ENCODE data around the gene CAST. TPM values are rescaled to one million over a fixed set of nuclear protein-coding genes. Genes with fewer than 3 reads are reported as not detected.

Gene CAST
- total RNA-seq, 1 donor from 2014 or later = 287 TPM

DNA sequence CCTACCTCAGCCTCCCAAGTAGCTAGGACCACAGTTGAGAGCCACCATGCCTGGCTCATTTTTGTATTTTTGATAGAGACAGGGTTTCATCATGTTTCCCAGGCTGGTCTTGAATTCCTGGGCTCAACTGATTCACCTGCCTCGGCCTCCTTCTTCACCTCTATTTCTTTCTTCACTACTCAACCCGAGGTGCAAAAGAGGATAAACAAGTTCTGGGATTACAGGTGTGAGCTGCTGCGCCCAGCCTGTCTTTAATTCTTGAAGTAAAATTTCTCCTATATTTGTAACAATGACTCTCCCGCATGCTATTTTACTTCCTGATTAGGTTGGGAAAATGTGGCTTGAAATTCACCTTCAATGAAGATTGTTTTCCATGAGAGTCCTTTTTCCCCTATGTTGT lies 46.4 kb downstream of the CAST start:
- H3K36me3 Mint-ChIP-seq (ENCODE audit: low read depth, unreplicated experiment) = peaks cover 8% of the 10 kb centered on the region
- H3K27me3 Mint-ChIP-seq (ENCODE audit: low read depth, unreplicated experiment) = no peaks in the 10 kb centered on the region
- H3K9me3 Mint-ChIP-seq (ENCODE audit: unreplicated experiment) = no peaks in the 10 kb centered on the region
- H3K27me3 ChIP-seq (ENCODE audit: insufficient read depth, low read length) = no peaks in the 10 kb centered on the region
- FAIRE-seq (no peak), DNase-seq (ENCODE audit: low read depth) (no peak)
- H3K4me3 Mint-ChIP-seq (ENCODE audit: unreplicated experiment) = no peak overlapping the region
- H3K9me3 ChIP-seq (ENCODE audit: insufficient read depth, low read depth, low read length) = no peaks in the 10 kb centered on the region
- H3K79me2 ChIP-seq (ENCODE audit: insufficient read depth, low read length) = peaks cover 93% of the 10 kb centered on the region
- no peak overlapping the region for H3K27ac Mint-ChIP-seq (ENCODE audit: unreplicated experiment)
- H2AFZ ChIP-seq (ENCODE audit: low read depth, low read length) = no peak overlapping the region
- no peak overlapping the region for H3K4me3 ChIP-seq (ENCODE audit: insufficient read depth, low read depth, low read length)
- H3K4me2 ChIP-seq (ENCODE audit: low read length) = peak overlapping the region; percentile 35
- peaks cover 64% of the 10 kb centered on the region for H4K20me1 ChIP-seq (ENCODE audit: insufficient read depth, low read length)
- peak overlapping the region; percentile 17 for H3K9ac ChIP-seq (ENCODE audit: low read length)
- peaks cover 52% of the 10 kb centered on the region for H3K4me1 Mint-ChIP-seq (ENCODE audit: low read depth, unreplicated experiment)
- H3K4me1 ChIP-seq (ENCODE audit: insufficient read depth, low read length) = peaks cover 15% of the 10 kb centered on the region
- no peaks in the 10 kb centered on the region for H3K36me3 ChIP-seq (ENCODE audit: insufficient read depth, low read length)
- no peak for TF ChIP-seq EZH2 (IDR thresholded peaks at IDR 0.05; ENCODE audit: insufficient read depth, low read length)
- TF ChIP-seq, protein P1, sequence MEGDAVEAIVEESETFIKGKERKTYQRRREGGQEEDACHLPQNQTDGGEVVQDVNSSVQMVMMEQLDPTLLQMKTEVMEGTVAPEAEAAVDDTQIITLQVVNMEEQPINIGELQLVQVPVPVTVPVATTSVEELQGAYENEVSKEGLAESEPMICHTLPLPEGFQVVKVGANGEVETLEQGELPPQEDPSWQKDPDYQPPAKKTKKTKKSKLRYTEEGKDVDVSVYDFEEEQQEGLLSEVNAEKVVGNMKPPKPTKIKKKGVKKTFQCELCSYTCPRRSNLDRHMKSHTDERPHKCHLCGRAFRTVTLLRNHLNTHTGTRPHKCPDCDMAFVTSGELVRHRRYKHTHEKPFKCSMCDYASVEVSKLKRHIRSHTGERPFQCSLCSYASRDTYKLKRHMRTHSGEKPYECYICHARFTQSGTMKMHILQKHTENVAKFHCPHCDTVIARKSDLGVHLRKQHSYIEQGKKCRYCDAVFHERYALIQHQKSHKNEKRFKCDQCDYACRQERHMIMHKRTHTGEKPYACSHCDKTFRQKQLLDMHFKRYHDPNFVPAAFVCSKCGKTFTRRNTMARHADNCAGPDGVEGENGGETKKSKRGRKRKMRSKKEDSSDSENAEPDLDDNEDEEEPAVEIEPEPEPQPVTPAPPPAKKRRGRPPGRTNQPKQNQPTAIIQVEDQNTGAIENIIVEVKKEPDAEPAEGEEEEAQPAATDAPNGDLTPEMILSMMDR (IDR thresholded peaks at IDR 0.05; ENCODE audit: insufficient read depth, low read depth, low read length) = no peak
- peak overlapping the region; percentile 11 for H3K27ac ChIP-seq (ENCODE audit: low read depth, low read length)

DNA sequence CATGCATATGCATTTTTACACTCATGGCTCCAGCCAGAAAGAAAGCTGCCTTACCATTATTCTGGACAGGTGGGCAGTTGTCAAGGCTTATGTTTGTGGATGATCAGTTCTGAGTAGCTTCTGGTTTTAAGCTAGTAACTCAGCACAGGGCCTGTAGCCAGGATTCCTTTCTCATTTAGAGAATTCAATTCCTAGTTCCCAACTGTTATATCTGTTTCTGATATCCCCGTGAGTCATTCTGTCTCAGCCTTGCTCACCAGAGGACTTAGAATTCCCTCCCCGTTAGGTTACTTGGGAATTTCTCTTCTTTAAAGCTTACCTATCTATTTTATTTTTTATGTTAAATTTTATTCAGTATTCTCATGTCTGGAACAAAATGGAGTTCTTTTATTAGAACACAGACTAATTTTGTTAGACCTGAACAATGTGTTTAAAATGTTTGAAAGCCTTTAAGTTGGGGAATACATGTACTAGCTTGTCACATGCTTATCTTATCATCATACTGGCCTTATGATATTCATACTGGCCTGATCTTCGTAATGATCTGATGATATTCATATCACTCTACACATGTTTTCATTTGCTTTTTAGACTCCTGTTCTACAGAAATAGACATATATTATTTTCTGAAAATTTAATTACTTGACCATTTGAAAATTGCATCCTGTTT lies 47.1 kb downstream of the CAST start:
- H3K36me3 Mint-ChIP-seq (ENCODE audit: low read depth, unreplicated experiment) = peaks cover 8% of the 10 kb centered on the region
- H3K4me1 Mint-ChIP-seq (ENCODE audit: low read depth, unreplicated experiment) = peaks cover 46% of the 10 kb centered on the region
- H3K4me3 ChIP-seq (ENCODE audit: insufficient read depth, low read depth, low read length) = no peak overlapping the region
- no peaks in the 10 kb centered on the region for H3K9me3 ChIP-seq (ENCODE audit: insufficient read depth, low read depth, low read length)
- no peak overlapping the region for H2AFZ ChIP-seq (ENCODE audit: low read depth, low read length)
- FAIRE-seq (no peak), DNase-seq (ENCODE audit: low read depth) (peak; percentile 85)
- no peaks in the 10 kb centered on the region for H3K36me3 ChIP-seq (ENCODE audit: insufficient read depth, low read length)
- no peak overlapping the region for H3K4me3 Mint-ChIP-seq (ENCODE audit: unreplicated experiment)
- peaks cover 61% of the 10 kb centered on the region for H4K20me1 ChIP-seq (ENCODE audit: insufficient read depth, low read length)
- no peaks in the 10 kb centered on the region for H3K9me3 Mint-ChIP-seq (ENCODE audit: unreplicated experiment)
- peaks cover 93% of the 10 kb centered on the region for H3K79me2 ChIP-seq (ENCODE audit: insufficient read depth, low read length)
- H3K9ac ChIP-seq (ENCODE audit: low read length) = peak overlapping the region; percentile 17
- peak overlapping the region; percentile 18 for H3K27ac ChIP-seq (ENCODE audit: low read depth, low read length)
- peaks cover 10% of the 10 kb centered on the region for H3K4me1 ChIP-seq (ENCODE audit: insufficient read depth, low read length)
- H3K27me3 ChIP-seq (ENCODE audit: insufficient read depth, low read length) = no peaks in the 10 kb centered on the region
- TF ChIP-seq, protein P1 (IDR thresholded peaks at IDR 0.05; ENCODE audit: insufficient read depth, low read depth, low read length) = no peak
- no peak for TF ChIP-seq EZH2 (IDR thresholded peaks at IDR 0.05; ENCODE audit: insufficient read depth, low read length)
- H3K4me2 ChIP-seq (ENCODE audit: low read length) = peak overlapping the region; percentile 35
- H3K27me3 Mint-ChIP-seq (ENCODE audit: low read depth, unreplicated experiment) = no peaks in the 10 kb centered on the region
- peak overlapping the region; percentile 41 for H3K27ac Mint-ChIP-seq (ENCODE audit: unreplicated experiment)

DNA sequence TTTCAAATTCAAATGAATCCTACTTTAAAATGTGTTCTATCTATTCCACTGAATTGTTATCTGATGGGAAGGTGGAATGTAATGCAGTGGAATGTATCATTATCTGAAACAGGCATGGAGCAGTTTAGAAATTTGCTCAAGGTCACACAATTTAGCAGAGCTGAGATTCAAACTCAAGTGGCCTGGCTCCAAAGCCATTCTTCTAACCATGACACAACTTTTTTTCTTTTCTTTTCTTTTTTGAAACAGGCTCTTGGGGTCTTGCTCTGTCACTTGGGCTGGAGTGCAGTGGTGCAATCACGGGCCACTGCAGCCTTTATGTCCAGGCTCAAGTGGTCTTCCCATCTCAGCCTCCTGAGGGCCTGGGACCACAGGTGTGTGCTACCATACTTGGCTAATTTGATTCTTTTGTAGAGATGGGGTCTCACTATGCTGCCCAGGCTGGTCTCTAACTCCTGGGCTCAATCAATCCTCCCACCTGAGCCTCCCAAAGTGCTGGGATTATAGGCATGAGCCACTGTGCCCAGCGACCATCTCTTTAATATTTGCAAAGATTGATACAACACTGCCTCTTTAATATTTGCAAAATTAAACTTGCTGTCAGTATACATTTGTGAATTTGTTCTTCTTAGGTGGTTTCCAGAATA lies 50.0 kb downstream of the CAST start:
- Histone ChIP-seq H3K27ac (ENCODE audit: low read depth, low read length) (no peak overlapping the region), H3K9ac (ENCODE audit: low read length) (no peak overlapping the region), H3K4me3 (ENCODE audit: insufficient read depth, low read depth, low read length) (no peak overlapping the region), H3K79me2 (ENCODE audit: insufficient read depth, low read length) (peaks cover 93% of the 10 kb centered on the region), H2AFZ (ENCODE audit: low read depth, low read length) (no peak overlapping the region), H3K36me3 (ENCODE audit: insufficient read depth, low read length) (no peaks in the 10 kb centered on the region), H3K4me2 (ENCODE audit: low read length) (no peak overlapping the region), H3K27me3 (ENCODE audit: insufficient read depth, low read length) (no peaks in the 10 kb centered on the region), H4K20me1 (ENCODE audit: insufficient read depth, low read length) (peaks cover 60% of the 10 kb centered on the region), H3K4me1 (ENCODE audit: insufficient read depth, low read length) (peaks cover 14% of the 10 kb centered on the region), H3K9me3 (ENCODE audit: insufficient read depth, low read depth, low read length) (no peaks in the 10 kb centered on the region)
- H3K4me1 Mint-ChIP-seq (ENCODE audit: low read depth, unreplicated experiment) = peaks cover 48% of the 10 kb centered on the region
- H3K27me3 Mint-ChIP-seq (ENCODE audit: low read depth, unreplicated experiment) = no peaks in the 10 kb centered on the region
- no peak for DNase-seq (ENCODE audit: low read depth)
- peak overlapping the region; percentile 40 for H3K4me3 Mint-ChIP-seq (ENCODE audit: unreplicated experiment)
- TF ChIP-seq EZH2 (IDR thresholded peaks at IDR 0.05; ENCODE audit: insufficient read depth, low read length) = no peak
- TF ChIP-seq, protein P1 (IDR thresholded peaks at IDR 0.05; ENCODE audit: insufficient read depth, low read depth, low read length) = no peak
- no peak overlapping the region for H3K27ac Mint-ChIP-seq (ENCODE audit: unreplicated experiment)
- peaks cover 9% of the 10 kb centered on the region for H3K36me3 Mint-ChIP-seq (ENCODE audit: low read depth, unreplicated experiment)
- H3K9me3 Mint-ChIP-seq (ENCODE audit: unreplicated experiment) = no peaks in the 10 kb centered on the region
- no peak for FAIRE-seq

All from astrocyte (in vitro differentiated cells and primary cell).